Adipocyte (in vitro differentiated cells): ENCODE data around the gene TMEM258.

ENCODE experiments used
- DNase-seq: peaks from one replicate; pipeline ENCODE4 v3.0.0-alpha.2; 2015; ENCODE audit warnings: low read depth
- H3K27me3 ChIP-seq: replicated peaks from 2 replicates; pipeline ENCODE4 v1.7.0; 2013; ENCODE audit warnings: mild to moderate bottlenecking, low read length, moderate library complexity; ENCODE audit not compliant: control insufficient read depth, insufficient read depth
- H3K36me3 ChIP-seq: 2 replicates; pipeline ENCODE4 v1.7.0; 2013; ENCODE audit warnings: low read length, mild to moderate bottlenecking, moderate library complexity; ENCODE audit not compliant: control insufficient read depth, insufficient read depth, severe bottlenecking
- H3K4me1 ChIP-seq: 2 replicates; pipeline ENCODE4 v1.7.0; 2013; ENCODE audit warnings: mild to moderate bottlenecking, low read length, moderate library complexity; ENCODE audit not compliant: control insufficient read depth, insufficient read depth
- H3K4me3 ChIP-seq: 2 replicates; pipeline ENCODE4 v1.7.0; 2013; ENCODE audit warnings: mild to moderate bottlenecking, low read length, moderate library complexity
- H3K9ac ChIP-seq: 2 replicates; pipeline ENCODE4 v1.7.0; 2013; ENCODE audit warnings: mild to moderate bottlenecking, low read length, moderate library complexity
- H3K9me3 ChIP-seq: 2 replicates; pipeline ENCODE4 v1.7.0; 2013; ENCODE audit warnings: mild to moderate bottlenecking, low read length, moderate library complexity; ENCODE audit not compliant: control insufficient read depth

Gene TMEM258

GRCh38 chr11:61742391-61742790 is 50.0 kb downstream of the TMEM258 start:
- DNase-seq, result no peak
- H3K27me3 ChIP-seq, result no peaks in the 10 kb centered on the region
- no peak overlapping the region for H3K9ac ChIP-seq
- H3K4me3 ChIP-seq, result no peak overlapping the region
- peaks cover 10% of the 10 kb centered on the region for H3K4me1 ChIP-seq
- H3K36me3 ChIP-seq, result peaks cover 2% of the 10 kb centered on the region
- no peaks in the 10 kb centered on the region for H3K9me3 ChIP-seq

- H3K9ac ChIP-seq, result no peak overlapping the region
- no peaks in the 10 kb centered on the region for H3K9me3 ChIP-seq
- peaks cover 8% of the 10 kb centered on the region for H3K36me3 ChIP-seq
- no peak for DNase-seq
- H3K27me3 ChIP-seq, result no peaks in the 10 kb centered on the region
- no peak overlapping the region for H3K4me3 ChIP-seq
- peaks cover 10% of the 10 kb centered on the region for H3K4me1 ChIP-seq
Measured at GRCh38 chr11:61739966-61740365, 52.4 kb downstream of the TMEM258 start.

GRCh38 chr11:61739413-61739812 is 53.0 kb downstream of the TMEM258 start:
- no peak overlapping the region for H3K4me3 ChIP-seq
- no peak overlapping the region for H3K9ac ChIP-seq
- no peaks in the 10 kb centered on the region for H3K27me3 ChIP-seq
- H3K36me3 ChIP-seq, result peaks cover 8% of the 10 kb centered on the region
- no peak for DNase-seq
- no peaks in the 10 kb centered on the region for H3K9me3 ChIP-seq
- peaks cover 10% of the 10 kb centered on the region for H3K4me1 ChIP-seq
